Measurements from ENCODE around the gene BTG2.

DNA sequence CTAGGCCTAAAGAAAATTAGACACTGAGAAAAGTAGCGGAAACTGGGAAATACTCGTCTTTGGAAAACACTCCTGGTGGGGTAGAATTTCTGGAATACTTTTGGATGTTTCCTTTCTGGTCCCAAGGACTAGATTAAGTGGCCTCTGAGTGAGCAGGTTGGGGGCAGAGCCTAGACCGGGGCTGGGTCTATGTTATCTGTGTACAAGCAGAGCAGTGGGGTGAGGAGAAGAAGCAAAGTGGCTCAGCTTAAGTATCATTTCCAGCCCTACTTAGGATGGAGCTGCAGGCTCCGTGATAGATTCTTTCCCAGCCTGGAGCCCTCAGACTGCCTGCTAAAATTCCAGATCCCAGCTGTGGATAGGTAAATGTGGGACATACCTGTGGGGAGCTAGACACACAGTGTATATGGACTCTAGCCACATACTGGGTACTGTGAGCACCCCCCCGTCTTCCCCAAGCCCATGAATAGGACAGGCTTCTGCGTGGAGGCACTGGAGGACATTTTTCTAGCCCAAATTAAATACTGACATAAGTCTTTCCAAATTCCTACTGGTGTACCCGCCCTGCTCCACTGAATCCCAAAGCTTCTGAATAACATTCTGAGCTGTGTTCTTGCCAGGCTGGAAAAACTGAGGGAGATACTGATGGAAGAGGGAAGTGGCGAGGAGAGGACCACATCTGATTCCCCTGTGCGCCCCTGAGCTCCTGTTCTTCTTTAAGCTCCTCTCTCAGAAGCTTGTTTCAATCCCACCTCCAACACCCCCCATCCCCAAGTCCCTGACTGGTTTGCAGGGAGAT, 38.8 kb downstream of the BTG2 start:
- TF ChIP-seq, protein P1, sequence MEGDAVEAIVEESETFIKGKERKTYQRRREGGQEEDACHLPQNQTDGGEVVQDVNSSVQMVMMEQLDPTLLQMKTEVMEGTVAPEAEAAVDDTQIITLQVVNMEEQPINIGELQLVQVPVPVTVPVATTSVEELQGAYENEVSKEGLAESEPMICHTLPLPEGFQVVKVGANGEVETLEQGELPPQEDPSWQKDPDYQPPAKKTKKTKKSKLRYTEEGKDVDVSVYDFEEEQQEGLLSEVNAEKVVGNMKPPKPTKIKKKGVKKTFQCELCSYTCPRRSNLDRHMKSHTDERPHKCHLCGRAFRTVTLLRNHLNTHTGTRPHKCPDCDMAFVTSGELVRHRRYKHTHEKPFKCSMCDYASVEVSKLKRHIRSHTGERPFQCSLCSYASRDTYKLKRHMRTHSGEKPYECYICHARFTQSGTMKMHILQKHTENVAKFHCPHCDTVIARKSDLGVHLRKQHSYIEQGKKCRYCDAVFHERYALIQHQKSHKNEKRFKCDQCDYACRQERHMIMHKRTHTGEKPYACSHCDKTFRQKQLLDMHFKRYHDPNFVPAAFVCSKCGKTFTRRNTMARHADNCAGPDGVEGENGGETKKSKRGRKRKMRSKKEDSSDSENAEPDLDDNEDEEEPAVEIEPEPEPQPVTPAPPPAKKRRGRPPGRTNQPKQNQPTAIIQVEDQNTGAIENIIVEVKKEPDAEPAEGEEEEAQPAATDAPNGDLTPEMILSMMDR (IDR thresholded peaks at IDR 0.05), result no peak
- TF ChIP-seq POLR2A (IDR thresholded peaks at IDR 0.05), result peak in 1 of 2 donors; percentile 31

Measured in thyroid gland (tissue), 4 donors.